Measurements from ENCODE around the gene RPAIN.

GRCh38 chr17:5437721-5438317 lies 17.8 kb downstream of the RPAIN start:
- TF ChIP-seq, protein P1, sequence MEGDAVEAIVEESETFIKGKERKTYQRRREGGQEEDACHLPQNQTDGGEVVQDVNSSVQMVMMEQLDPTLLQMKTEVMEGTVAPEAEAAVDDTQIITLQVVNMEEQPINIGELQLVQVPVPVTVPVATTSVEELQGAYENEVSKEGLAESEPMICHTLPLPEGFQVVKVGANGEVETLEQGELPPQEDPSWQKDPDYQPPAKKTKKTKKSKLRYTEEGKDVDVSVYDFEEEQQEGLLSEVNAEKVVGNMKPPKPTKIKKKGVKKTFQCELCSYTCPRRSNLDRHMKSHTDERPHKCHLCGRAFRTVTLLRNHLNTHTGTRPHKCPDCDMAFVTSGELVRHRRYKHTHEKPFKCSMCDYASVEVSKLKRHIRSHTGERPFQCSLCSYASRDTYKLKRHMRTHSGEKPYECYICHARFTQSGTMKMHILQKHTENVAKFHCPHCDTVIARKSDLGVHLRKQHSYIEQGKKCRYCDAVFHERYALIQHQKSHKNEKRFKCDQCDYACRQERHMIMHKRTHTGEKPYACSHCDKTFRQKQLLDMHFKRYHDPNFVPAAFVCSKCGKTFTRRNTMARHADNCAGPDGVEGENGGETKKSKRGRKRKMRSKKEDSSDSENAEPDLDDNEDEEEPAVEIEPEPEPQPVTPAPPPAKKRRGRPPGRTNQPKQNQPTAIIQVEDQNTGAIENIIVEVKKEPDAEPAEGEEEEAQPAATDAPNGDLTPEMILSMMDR (IDR thresholded peaks at IDR 0.05; ENCODE audit: control extremely low read depth in 1 of 3, insufficient read depth in 1 of 3, low read depth in 1 of 3, low read length in 3 of 3), result no peak
- TF ChIP-seq POLR2A (IDR thresholded peaks at IDR 0.05; ENCODE audit: control extremely low read depth in 1 of 2, low read depth in 2 of 2, low read length in 2 of 2) (no peak), TAF1 (IDR thresholded peaks at IDR 0.05; ENCODE audit: low read depth, low read length) (no peak), RAD21 (IDR thresholded peaks at IDR 0.05 in 1 of 2, conservative IDR thresholded peaks at IDR 0.05 in 1 of 2; ENCODE audit: low read depth in 2 of 2, low read length in 2 of 2) (no peak), MAFK (IDR thresholded peaks at IDR 0.05; ENCODE audit: low read depth, low read length) (no peak)

Measured in H1 (cell line).